ENCODE results near the gene PYDC1.

DNA sequence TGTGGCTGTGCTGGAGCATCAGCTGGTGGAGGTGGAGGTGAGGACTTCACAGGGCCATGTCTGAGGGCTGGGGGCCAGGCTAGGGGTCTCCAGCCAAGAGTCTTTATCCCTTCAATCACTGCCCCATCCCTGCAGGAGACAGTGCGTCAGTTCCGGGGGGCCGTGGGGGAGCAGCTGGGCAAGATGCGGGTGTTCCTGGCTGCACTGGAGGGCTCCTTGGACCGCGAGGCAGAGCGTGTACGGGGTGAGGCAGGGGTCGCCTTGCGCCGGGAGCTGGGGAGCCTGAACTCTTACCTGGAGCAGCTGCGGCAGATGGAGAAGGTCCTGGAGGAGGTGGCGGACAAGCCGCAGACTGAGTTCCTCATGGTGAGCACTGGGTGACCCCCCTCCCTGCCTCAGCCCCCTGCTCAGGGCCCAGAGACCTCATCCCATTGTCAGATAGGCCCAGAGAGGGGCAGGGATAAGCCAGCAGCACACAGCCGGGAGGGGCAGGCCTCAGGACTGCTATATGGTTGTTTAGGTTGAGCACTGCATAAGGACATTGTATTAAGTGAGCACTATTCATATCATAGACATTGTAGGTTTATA is 2.3 kb upstream of the PYDC1 start:
- TF ChIP-seq, protein P1, sequence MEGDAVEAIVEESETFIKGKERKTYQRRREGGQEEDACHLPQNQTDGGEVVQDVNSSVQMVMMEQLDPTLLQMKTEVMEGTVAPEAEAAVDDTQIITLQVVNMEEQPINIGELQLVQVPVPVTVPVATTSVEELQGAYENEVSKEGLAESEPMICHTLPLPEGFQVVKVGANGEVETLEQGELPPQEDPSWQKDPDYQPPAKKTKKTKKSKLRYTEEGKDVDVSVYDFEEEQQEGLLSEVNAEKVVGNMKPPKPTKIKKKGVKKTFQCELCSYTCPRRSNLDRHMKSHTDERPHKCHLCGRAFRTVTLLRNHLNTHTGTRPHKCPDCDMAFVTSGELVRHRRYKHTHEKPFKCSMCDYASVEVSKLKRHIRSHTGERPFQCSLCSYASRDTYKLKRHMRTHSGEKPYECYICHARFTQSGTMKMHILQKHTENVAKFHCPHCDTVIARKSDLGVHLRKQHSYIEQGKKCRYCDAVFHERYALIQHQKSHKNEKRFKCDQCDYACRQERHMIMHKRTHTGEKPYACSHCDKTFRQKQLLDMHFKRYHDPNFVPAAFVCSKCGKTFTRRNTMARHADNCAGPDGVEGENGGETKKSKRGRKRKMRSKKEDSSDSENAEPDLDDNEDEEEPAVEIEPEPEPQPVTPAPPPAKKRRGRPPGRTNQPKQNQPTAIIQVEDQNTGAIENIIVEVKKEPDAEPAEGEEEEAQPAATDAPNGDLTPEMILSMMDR (conservative IDR thresholded peaks at IDR 0.05; ENCODE audit: low read length): no peak
- TF ChIP-seq EZH2phosphoT487 (IDR thresholded peaks at IDR 0.05; ENCODE audit: borderline replicate concordance): no peak
